Measurements from ENCODE around the gene SORCS1. TPM values are rescaled to one million over a fixed set of nuclear protein-coding genes. Genes with fewer than 3 reads are reported as not detected.

SORCS1 gene
- total and polyA plus RNA-seq, 2 of the 13 experiments (the other 11 are each of a cell fraction or from before 2014, with no cell fraction given): not detected

DNA sequence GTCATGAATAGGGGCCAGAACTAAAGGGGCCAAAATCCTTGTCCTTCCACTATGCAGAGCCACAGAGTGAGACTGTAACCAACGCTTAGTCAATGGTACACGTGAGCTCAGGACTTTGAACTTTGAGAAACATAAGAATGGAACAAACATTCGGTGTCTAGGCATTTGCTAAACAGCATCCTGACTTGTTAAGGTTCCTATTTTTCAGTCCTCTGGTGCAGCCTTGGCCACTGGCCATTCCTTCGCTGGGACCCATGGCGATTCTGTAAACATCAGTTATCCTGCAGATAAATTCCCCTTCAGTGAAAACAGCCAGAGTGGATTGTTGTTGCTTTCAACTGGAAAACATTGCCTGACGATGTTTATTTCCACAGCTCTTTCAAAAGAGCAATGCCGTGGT is 266.8 kb downstream of the SORCS1 start:
- Histone ChIP-seq H3K36me3 (replicated peaks in 1 of 2; ENCODE audit: control insufficient read depth in 1 of 2, insufficient read depth in 2 of 2, low read length in 2 of 2) (no peaks in the 10 kb centered on the region), H3K4me1 (ENCODE audit: insufficient read depth, low read length) (no peaks in the 10 kb centered on the region), H3K27me3 (ENCODE audit: control insufficient read depth in 1 of 2, insufficient read depth in 2 of 2, low read length in 2 of 2) (no peaks in the 10 kb centered on the region), H3K9me3 (ENCODE audit: low read length) (peaks cover 37% of the 10 kb centered on the region), H3K9ac (ENCODE audit: insufficient read depth, low read depth, low read length) (no peak overlapping the region), H3K27ac (ENCODE audit: extremely low read length, insufficient read depth, low read length) (no peak overlapping the region), H3K4me3 (replicated peaks in 1 of 3; ENCODE audit: insufficient read depth in 1 of 3, low read depth in 2 of 3, low read length in 3 of 3) (no peak overlapping the region), H2AFZ (ENCODE audit: low read length) (no peak overlapping the region), H3K79me2 (ENCODE audit: insufficient read depth, low read length) (no peaks in the 10 kb centered on the region), H4K20me1 (ENCODE audit: insufficient read depth, low read length) (no peaks in the 10 kb centered on the region), H3K4me2 (ENCODE audit: low read depth, low read length) (no peak overlapping the region)
- intact Hi-C loops (cut with micrococcal nuclease; ENCODE audit: unreplicated experiment): no loop called here
- no TSS peak for BruUV-seq (replicated peaks)
- 1% methylated on average over 7 of the region's 7 CpGs for WGBS (ENCODE audit: low lambda C conversion rate)
- CTCF ChIA-PET (ENCODE audit: low intra/inter-chr PET ratio, low total read pairs): no interaction called here
- ATAC-seq: no peak
- no peak for DNase-seq (ENCODE audit: low spot score)
- POLR2A ChIA-PET: no interaction called here
- TF ChIP-seq BHLHE40 (IDR thresholded peaks at IDR 0.05; ENCODE audit: low read length) (peak; percentile 74), ZNF280B (CRISPR knock-in tag; IDR thresholded peaks at IDR 0.05; ENCODE audit: borderline replicate concordance) (no peak)
- FAIRE-seq: no peak
- in situ Hi-C loops (cut with HindIII; ENCODE audit: extremely low pct_ligation_motif_present, low pct_unique_long_range_greater_than_20kb): no loop called here

DNA sequence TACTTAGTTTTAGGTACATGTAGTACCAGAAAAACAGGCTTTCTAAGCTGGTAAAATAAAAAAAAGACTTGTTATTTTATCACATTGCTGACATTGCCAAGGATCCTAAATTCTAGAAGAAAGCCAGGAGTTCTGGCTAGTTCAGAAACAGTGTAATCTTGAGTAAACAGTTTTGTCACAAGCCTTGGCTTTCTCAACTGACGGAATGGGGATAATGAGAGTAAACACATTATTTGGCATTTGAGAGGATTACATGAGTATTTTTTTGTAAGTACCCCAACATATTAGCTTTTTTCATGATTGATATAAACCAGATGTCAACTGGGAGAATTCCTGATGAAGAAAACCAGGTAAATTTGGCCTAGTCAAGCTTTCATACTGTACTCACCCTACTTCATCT is 269.8 kb downstream of the SORCS1 start:
- intact Hi-C loops (cut with micrococcal nuclease; ENCODE audit: unreplicated experiment): no loop called here
- in situ Hi-C loops (cut with HindIII; ENCODE audit: extremely low pct_ligation_motif_present, low pct_unique_long_range_greater_than_20kb): no loop called here
- no peak overlapping the region for H3K27ac ChIP-seq (ENCODE audit: extremely low read length, insufficient read depth, low read length)
- H3K27me3 ChIP-seq (ENCODE audit: control insufficient read depth in 1 of 2, insufficient read depth in 2 of 2, low read length in 2 of 2): no peaks in the 10 kb centered on the region
- ATAC-seq: no peak
- H3K9me3 ChIP-seq (ENCODE audit: low read length): peaks cover 36% of the 10 kb centered on the region
- DNase-seq (ENCODE audit: low spot score): no peak
- BruUV-seq (replicated peaks): no TSS peak
- H3K4me2 ChIP-seq (ENCODE audit: low read depth, low read length): no peak overlapping the region
- no peak overlapping the region for H2AFZ ChIP-seq (ENCODE audit: low read length)
- no peaks in the 10 kb centered on the region for H4K20me1 ChIP-seq (ENCODE audit: insufficient read depth, low read length)
- no peak overlapping the region for H3K4me3 ChIP-seq (replicated peaks in 1 of 3; ENCODE audit: insufficient read depth in 1 of 3, low read depth in 2 of 3, low read length in 3 of 3)
- WGBS (ENCODE audit: low lambda C conversion rate): 13% methylated on average over 1 of the region's 1 CpG
- H3K9ac ChIP-seq (ENCODE audit: insufficient read depth, low read depth, low read length): no peak overlapping the region
- CTCF ChIA-PET (ENCODE audit: low intra/inter-chr PET ratio, low total read pairs): no interaction called here
- H3K79me2 ChIP-seq (ENCODE audit: insufficient read depth, low read length): no peaks in the 10 kb centered on the region
- POLR2A ChIA-PET: no interaction called here
- no peaks in the 10 kb centered on the region for H3K4me1 ChIP-seq (ENCODE audit: insufficient read depth, low read length)
- no peak for FAIRE-seq
- no peaks in the 10 kb centered on the region for H3K36me3 ChIP-seq (replicated peaks in 1 of 2; ENCODE audit: control insufficient read depth in 1 of 2, insufficient read depth in 2 of 2, low read length in 2 of 2)
- TF ChIP-seq MXD1 (CRISPR knock-in tag; IDR thresholded peaks at IDR 0.05): no peak
- no peak for TF ChIP-seq ZNF550 (CRISPR knock-in tag; IDR thresholded peaks at IDR 0.05; ENCODE audit: borderline replicate concordance)
- TF ChIP-seq, protein P1, sequence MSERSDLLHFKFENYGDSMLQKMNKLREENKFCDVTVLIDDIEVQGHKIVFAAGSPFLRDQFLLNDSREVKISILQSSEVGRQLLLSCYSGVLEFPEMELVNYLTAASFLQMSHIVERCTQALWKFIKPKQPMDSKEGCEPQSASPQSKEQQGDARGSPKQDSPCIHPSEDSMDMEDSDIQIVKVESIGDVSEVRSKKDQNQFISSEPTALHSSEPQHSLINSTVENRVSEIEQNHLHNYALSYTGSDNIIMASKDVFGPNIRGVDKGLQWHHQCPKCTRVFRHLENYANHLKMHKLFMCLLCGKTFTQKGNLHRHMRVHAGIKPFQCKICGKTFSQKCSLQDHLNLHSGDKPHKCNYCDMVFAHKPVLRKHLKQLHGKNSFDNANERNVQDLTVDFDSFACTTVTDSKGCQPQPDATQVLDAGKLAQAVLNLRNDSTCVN (CRISPR knock-in tag; IDR thresholded peaks at IDR 0.05; ENCODE audit: borderline replicate concordance): no peak
- no peak for TF ChIP-seq ZNF224 (CRISPR knock-in tag; IDR thresholded peaks at IDR 0.05)
- TF ChIP-seq CENPX (CRISPR knock-in tag; IDR thresholded peaks at IDR 0.05): no peak
- TF ChIP-seq ZNF382 (CRISPR knock-in tag; IDR thresholded peaks at IDR 0.05; ENCODE audit: borderline replicate concordance): no peak
- no peak for TF ChIP-seq CAMTA2 (CRISPR knock-in tag; IDR thresholded peaks at IDR 0.05; ENCODE audit: borderline replicate concordance)
- TF ChIP-seq, protein P2, sequence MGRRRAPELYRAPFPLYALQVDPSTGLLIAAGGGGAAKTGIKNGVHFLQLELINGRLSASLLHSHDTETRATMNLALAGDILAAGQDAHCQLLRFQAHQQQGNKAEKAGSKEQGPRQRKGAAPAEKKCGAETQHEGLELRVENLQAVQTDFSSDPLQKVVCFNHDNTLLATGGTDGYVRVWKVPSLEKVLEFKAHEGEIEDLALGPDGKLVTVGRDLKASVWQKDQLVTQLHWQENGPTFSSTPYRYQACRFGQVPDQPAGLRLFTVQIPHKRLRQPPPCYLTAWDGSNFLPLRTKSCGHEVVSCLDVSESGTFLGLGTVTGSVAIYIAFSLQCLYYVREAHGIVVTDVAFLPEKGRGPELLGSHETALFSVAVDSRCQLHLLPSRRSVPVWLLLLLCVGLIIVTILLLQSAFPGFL (CRISPR knock-in tag; IDR thresholded peaks at IDR 0.05): no peak
- no peak for TF ChIP-seq ZNF652 (CRISPR knock-in tag; IDR thresholded peaks at IDR 0.05; ENCODE audit: borderline replicate concordance, low read depth)
- no peak for TF ChIP-seq FOXK1 (CRISPR knock-in tag; IDR thresholded peaks at IDR 0.05; ENCODE audit: borderline replicate concordance, low read depth)
- no peak for TF ChIP-seq TAF1 (CRISPR knock-in tag; IDR thresholded peaks at IDR 0.05)
- TF ChIP-seq CREB3 (CRISPR knock-in tag; IDR thresholded peaks at IDR 0.05): no peak

Measured in HepG2 (cell line).